GM18517 (cell line): Measurements from ENCODE around the gene CACNG8.
"Not testable (repeated sequence)": the region's sequence is repeated elsewhere in the genome, so short reads cannot be mapped to it uniquely, and the experiment has no call there.

Experiments
- ATAC-seq: cut with Tn5 transposase; IDR thresholded peaks from one replicate; pipeline ENCODE4 v1.9.1; 2021; ENCODE audit warnings: mild to moderate bottlenecking, moderate library complexity; ENCODE audit not compliant: unreplicated experiment

The CACNG8 gene

DNA sequence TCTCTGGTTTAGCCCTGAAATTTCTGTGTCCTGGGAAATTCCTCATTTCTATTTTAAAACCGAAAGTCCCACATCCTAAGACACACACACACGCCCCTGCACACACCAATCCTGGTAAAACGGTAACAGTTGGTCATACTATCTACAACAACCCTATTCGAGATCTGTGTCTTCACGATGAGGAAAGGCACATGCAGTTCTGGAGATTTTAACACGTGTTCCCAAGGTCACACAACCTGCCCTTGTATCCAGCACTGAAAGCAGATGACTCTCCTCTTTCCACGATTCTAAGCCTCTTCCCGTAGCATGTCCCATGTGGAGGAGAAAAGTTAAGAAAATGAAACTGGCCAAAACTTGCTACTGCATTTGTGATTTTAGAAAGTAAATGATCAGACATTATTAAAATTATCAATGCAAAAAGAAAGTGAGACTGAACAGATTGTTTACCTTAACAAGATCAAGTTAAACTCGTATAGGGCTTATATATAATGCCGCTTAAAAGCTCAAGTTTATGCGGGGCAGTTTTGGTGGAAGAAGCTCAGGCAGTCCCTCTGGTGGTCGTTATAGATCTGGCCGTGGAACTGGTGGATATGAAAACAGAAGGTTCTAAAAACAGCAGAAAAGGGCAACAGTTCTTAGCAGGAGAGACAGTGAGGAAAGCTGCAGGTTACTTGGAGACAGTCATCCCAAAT lies 68.3 kb downstream of the CACNG8 start:
- no peak for ATAC-seq

DNA sequence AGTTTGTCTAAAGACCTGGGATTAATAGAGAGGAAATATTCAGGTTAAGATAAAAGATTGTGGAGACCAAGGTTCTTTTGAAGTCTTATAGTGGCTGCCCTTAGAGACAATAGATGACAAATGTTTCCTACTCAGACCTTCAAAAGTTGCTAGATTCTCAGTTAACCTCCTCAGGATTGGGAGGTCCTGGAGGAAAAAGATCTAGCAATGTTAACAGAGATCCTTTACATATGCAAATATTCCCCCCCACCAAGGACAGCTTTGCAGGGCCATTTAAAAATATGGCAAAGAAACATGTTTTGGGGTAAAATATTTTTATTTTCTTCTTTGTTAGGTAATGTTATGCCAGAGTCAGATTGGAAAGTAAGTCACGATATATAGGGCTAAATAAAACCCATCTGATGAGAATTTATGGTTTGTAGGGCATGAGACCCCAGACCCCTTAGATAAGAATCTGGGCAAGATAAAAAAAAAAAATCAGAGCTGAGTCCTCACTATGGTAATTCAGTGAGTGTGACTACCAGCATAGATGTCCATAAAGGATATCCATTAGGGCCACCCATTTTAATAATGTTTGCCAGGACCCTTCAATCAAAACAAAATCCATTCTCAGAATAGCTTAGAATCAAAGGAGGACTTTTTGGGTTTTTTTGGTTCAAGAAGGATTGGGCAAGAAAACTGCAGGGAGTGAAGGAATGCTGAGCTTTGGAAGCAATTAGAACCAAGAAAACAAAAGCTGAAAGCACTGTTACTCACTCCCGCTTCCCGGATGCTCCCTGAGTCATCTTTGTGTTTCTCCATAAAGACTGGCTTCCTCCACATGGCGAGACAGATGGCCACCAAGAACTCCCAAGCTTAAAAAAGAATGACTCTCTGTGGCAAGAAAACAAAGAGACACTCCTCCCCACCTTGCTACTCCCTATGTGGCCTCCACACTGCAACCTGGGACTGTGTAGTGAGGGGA lies 72.8 kb downstream of the CACNG8 start:
- ATAC-seq, result no peak

DNA sequence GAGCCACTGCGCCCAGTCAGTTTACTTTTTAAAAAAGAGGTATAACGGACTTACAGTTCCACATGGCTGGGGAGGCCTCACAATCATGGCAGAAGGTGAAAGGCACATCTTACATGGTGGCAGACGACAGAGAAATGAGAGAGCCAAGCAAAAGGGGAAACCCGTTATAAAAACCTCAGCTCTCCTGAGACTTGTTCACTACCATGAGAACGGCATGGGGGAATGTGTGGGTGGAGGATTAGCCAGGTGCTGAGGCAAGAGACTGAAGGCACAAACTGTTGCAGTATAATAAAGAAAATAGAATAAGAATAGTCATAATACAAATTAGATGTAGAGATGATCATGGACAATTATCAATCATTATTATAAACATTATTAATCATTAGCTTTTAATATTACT lies 73.8 kb downstream of the CACNG8 start:
- not testable (repeated sequence) for ATAC-seq
